AG20443 (cell line): ENCODE data around the gene FAM184B.

ENCODE experiments used
- DNase-seq: peaks from one replicate; pipeline ENCODE4 v3.0.0; 2012; ENCODE audit warnings: low spot score, mixed read lengths

The FAM184B gene

GRCh38 chr4:17635056-17635455 is 146.4 kb downstream of the FAM184B start:
- DNase-seq = no peak

- no peak for DNase-seq
These were observed 147.8 kb downstream of the FAM184B start for GRCh38 chr4:17633600-17633999.

GRCh38 chr4:17630228-17630627 is 151.2 kb downstream of the FAM184B start:
- no peak for DNase-seq

- no peak for DNase-seq
These were observed 156.6 kb downstream of the FAM184B start for GRCh38 chr4:17624821-17625220.

- DNase-seq = no peak
These were observed 157.9 kb downstream of the FAM184B start for GRCh38 chr4:17623451-17624001.

GRCh38 chr4:17619416-17620105 is 161.9 kb downstream of the FAM184B start:
- DNase-seq = no peak

- DNase-seq = no peak
These were observed 162.5 kb downstream of the FAM184B start for GRCh38 chr4:17618926-17619325.

- no peak for DNase-seq
These were observed 165.1 kb downstream of the FAM184B start for GRCh38 chr4:17616283-17616682.

GRCh38 chr4:17614416-17615299 is 166.8 kb downstream of the FAM184B start, which contains the start of gene MED28:
MED28 (plus strand) TSS chr4:17614641; CDS start chr4:17614655, 14 bp downstream.
- peak; percentile 99 for DNase-seq

GRCh38 chr4:17613761-17614415 is 167.5 kb downstream of the FAM184B start:
- peak; percentile 73 for DNase-seq

GRCh38 chr4:17605236-17605635 is 176.2 kb downstream of the FAM184B start:
- DNase-seq = no peak

- DNase-seq = peak; percentile 49
These were observed 181.6 kb downstream of the FAM184B start for GRCh38 chr4:17599826-17600225.

GRCh38 chr4:17597517-17597916 is 183.9 kb downstream of the FAM184B start:
- no peak for DNase-seq

GRCh38 chr4:17595471-17596005 is 185.9 kb downstream of the FAM184B start:
- no peak for DNase-seq

GRCh38 chr4:17589355-17589754 is 192.1 kb downstream of the FAM184B start:
- DNase-seq = no peak

- no peak for DNase-seq
These were observed 194.2 kb downstream of the FAM184B start for GRCh38 chr4:17587094-17587822.

GRCh38 chr4:17584521-17585213 is 196.8 kb downstream of the FAM184B start:
- no peak for DNase-seq

GRCh38 chr4:17583941-17584340 is 197.5 kb downstream of the FAM184B start:
- no peak for DNase-seq

- no peak for DNase-seq
These were observed 198.1 kb downstream of the FAM184B start for GRCh38 chr4:17583276-17583675.

- DNase-seq = peak; percentile 33
These were observed 200.5 kb downstream of the FAM184B start for GRCh38 chr4:17580969-17581368.
